ENCODE results near the gene LPP.
A peak's percentile ranks its signal among the peaks of the same experiment; 100 is the strongest.

Gene LPP

GRCh38 chr3:188913084-188913483, 759.1 kb downstream of the LPP start:
- no peak for DNase-seq (ENCODE audit: low read depth in 3 of 3)

- DNase-seq (ENCODE audit: low read depth in 3 of 3) = no peak
These were observed 760.6 kb downstream of the LPP start for GRCh38 chr3:188914552-188914951.

GRCh38 chr3:188915127-188915526, 761.2 kb downstream of the LPP start:
- peak in 1 of 3 experiments; percentile 2 for DNase-seq (ENCODE audit: low read depth in 3 of 3)

- DNase-seq (ENCODE audit: low read depth in 3 of 3) = peak in 1 of 3 experiments; percentile 9
These were observed 763.0 kb downstream of the LPP start for GRCh38 chr3:188916934-188917401.

- DNase-seq (ENCODE audit: low read depth in 3 of 3) = no peak
These were observed 764.1 kb downstream of the LPP start for GRCh38 chr3:188918093-188918492.

- DNase-seq (ENCODE audit: low read depth in 3 of 3) = no peak
These were observed 769.7 kb downstream of the LPP start for GRCh38 chr3:188923671-188924070.

- no peak for DNase-seq (ENCODE audit: low read depth in 3 of 3)
These were observed 771.4 kb downstream of the LPP start for GRCh38 chr3:188925376-188925775.

- no peak for DNase-seq (ENCODE audit: low read depth in 3 of 3)
These were observed 772.2 kb downstream of the LPP start for GRCh38 chr3:188926111-188926510.

GRCh38 chr3:188926741-188927511, 773.0 kb downstream of the LPP start:
- DNase-seq (ENCODE audit: low read depth in 3 of 3) = no peak

GRCh38 chr3:188927971-188928370, 774.0 kb downstream of the LPP start:
- DNase-seq (ENCODE audit: low read depth in 3 of 3) = no peak

- no peak for DNase-seq (ENCODE audit: low read depth in 3 of 3)
These were observed 775.2 kb downstream of the LPP start for GRCh38 chr3:188929137-188929536.

GRCh38 chr3:188931036-188931435, 777.1 kb downstream of the LPP start:
- no peak for DNase-seq (ENCODE audit: low read depth in 3 of 3)

GRCh38 chr3:188931531-188931930, 777.6 kb downstream of the LPP start:
- DNase-seq (ENCODE audit: low read depth in 3 of 3) = no peak

- no peak for DNase-seq (ENCODE audit: low read depth in 3 of 3)
These were observed 781.0 kb downstream of the LPP start for GRCh38 chr3:188934989-188935388.

GRCh38 chr3:188936597-188937107, 782.7 kb downstream of the LPP start:
- DNase-seq (ENCODE audit: low read depth in 3 of 3) = no peak

- no peak for DNase-seq (ENCODE audit: low read depth in 3 of 3)
These were observed 783.4 kb downstream of the LPP start for GRCh38 chr3:188937389-188937788.

- no peak for DNase-seq (ENCODE audit: low read depth in 3 of 3)
These were observed 785.0 kb downstream of the LPP start for GRCh38 chr3:188938999-188939398.

- DNase-seq (ENCODE audit: low read depth in 3 of 3) = no peak
These were observed 786.0 kb downstream of the LPP start for GRCh38 chr3:188939814-188940572.

Data from stimulated activated CD4-positive, alpha-beta T cell treated with anti-CD3 and anti-CD28 coated beads, TNF-alpha, amount 100 ng/mL, for 24 hours (primary cell).